GM18508 (cell line): ENCODE results near the gene ERC1.

ENCODE experiments used
- ATAC-seq: cut with Tn5 transposase; IDR thresholded peaks from one replicate; pipeline ENCODE4 v1.9.1; 2021; ENCODE audit warnings: moderate number of reproducible peaks; ENCODE audit not compliant: insufficient read depth, unreplicated experiment

The ERC1 gene

DNA sequence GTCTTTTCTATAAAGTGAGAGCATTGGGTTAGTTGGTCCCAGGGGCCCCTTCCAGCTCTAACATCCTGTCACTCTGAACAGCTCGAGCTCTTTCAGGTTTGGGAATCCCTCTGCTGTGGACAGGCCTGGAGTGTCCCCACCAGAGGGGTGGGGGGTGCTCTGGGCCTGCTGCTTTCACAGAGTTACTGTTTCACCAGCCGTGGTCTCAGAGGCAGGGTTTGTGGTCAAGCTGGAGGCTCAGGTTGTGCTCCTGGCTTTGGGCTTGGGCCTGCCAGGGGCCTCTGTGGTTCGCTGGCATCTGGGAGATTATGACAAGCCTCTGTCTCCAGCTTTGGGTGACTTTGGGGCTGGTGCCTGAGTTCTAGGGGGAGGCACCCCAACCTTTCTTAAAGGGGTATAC, 543.7 kb downstream of the ERC1 start:
- no peak for ATAC-seq

DNA sequence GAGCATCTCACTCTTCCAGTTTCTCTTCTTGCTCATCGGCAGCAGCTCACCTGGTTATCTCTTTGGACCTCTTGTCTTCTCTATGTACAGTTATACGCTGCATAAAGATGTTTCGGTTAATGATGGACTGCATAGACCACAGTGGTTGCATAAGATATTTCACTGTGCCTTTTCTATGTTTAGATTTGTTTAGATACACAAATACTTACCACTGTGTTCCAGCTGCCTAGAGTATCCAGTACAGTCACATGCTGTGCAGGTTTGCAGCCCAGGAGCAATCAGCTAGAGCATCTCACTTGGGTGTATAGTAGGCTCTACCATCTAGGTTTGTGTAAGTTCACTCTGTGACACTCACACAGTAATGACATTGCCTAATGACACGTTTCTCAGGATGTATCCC, 545.8 kb downstream of the ERC1 start:
- ATAC-seq: no peak

DNA sequence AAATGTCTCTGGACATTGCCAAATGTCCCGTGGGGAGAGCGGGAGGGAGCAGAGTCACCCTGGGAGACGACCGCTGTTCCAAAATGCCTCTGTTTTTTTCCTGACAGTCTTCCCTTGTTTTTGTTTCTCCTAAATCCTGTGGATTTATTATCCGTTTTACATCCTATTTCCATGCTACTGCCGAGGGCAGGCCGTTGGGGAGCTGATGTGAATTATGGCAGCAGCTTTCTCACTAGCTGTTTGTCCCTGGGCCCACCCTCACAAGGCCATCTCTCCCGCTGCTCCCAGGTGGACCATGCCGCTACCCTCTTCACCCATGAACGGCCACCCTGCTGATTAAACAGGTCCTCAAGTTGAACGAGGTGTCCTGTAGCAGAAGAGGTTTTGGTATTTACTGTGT, 548.1 kb downstream of the ERC1 start:
- ATAC-seq: no peak

DNA sequence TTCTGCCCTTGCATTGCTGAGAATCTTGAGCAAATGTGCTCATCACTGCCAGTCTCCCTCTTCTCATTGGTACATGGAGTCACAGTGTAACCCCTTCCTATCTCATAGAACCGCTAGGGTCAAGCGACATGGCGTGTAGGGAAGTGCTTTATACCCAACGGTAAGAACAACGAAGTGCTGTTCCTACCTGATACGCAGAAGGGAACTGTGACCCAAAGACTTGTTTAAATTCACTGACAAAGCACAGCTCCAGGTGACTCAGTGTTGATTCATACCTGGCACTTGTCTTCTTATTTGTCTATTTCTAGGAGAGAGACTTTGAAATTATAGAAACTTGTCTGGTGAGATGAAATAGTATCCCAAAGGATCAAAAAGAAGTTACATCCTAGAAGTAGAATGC, 549.7 kb downstream of the ERC1 start:
- no peak for ATAC-seq

DNA sequence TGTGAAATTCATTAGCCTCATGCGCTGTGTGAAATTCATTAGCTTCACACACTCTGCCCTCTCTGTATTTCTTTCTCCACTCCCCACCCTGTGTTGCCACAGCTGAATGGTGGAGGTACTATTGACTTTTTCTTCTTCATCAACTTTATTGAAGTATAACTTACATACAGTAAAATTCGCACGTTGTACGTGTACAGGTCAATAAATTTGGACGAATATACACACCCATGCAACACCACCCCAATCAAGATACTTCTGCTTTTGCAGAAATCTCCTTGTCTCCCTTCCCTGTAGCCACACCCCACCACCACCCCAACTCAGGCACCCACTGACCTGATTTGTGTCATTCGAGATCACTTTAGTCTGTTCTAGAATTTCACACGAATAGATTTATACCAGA, 551.6 kb downstream of the ERC1 start:
- no peak for ATAC-seq

DNA sequence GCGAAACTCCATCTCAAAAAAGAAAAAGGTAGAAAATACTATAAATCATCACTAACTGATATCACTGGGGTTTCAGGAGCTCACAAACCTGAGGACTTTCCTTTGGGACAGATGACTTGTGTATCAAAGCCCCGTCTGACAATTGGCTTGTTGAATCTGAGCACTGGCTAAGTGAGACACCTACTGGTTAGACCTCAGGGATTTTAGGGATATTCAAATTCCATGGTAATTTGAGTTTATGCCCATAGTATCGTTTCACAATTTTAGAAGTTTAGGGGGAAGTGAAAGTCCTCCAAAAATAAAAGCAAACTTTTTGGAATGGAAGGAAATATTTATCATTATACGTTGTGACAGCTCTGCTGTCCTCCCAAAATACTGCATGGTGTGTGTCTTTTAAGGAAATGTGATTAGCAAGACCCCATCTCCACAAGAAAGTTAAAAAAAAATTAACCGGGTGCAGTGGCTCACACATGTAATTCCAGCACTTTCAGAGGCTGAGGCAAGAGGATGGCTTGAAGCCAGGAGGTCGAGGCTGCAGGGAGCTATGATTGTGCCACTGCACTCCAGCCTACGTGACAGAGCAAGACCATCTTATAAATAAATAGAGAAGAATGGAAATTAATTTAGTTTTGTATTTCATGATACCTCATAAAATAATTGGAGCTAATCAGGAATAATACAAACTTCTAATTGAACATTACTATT, 554.1 kb downstream of the ERC1 start:
- ATAC-seq: no peak
